ENCODE measurements around the gene RCSD1.

RCSD1 gene

GRCh38 chr1:167720965-167721616 lies 91.1 kb downstream of the RCSD1 start:
- Mint-ChIP-seq H3K4me3 (peak overlapping the region; percentile 90), H3K9me3 (no peaks in the 10 kb centered on the region), H3K27ac (ENCODE audit: low read depth) (peak overlapping the region; percentile 88), H3K36me3 (ENCODE audit: insufficient read depth) (peaks cover 13% of the 10 kb centered on the region), H3K27me3 (no peaks in the 10 kb centered on the region), H3K4me1 (peaks cover 31% of the 10 kb centered on the region)
- no peak for ATAC-seq (replicated peaks; ENCODE audit: extremely low read depth, poor library complexity, severe bottlenecking)
- no peak for DNase-seq (ENCODE audit: low spot score in 2 of 2)

GRCh38 chr1:167721617-167722151 lies 91.7 kb downstream of the RCSD1 start, which contains the start of gene MPZL1:
Gene MPZL1, plus strand, starts transcription at chr1:167721982. Its CDS starts 170 bp downstream, at chr1:167722152.
- peaks cover 30% of the 10 kb centered on the region for H3K4me1 Mint-ChIP-seq
- H3K27me3 Mint-ChIP-seq, result no peaks in the 10 kb centered on the region
- ATAC-seq (replicated peaks; ENCODE audit: extremely low read depth, poor library complexity, severe bottlenecking), result peak; percentile 95

GRCh38 chr1:167722152-167722869 lies 92.3 kb downstream of the RCSD1 start:
- Mint-ChIP-seq H3K27me3 (no peaks in the 10 kb centered on the region), H3K9me3 (no peaks in the 10 kb centered on the region), H3K36me3 (ENCODE audit: insufficient read depth) (peaks cover 6% of the 10 kb centered on the region), H3K4me1 (peaks cover 30% of the 10 kb centered on the region), H3K27ac (ENCODE audit: low read depth) (peak overlapping the region; percentile 88), H3K4me3 (peak overlapping the region; percentile 90)
- DNase-seq (ENCODE audit: low spot score in 2 of 2) (no peak), ATAC-seq (replicated peaks; ENCODE audit: extremely low read depth, poor library complexity, severe bottlenecking) (peak; percentile 37)

More at GRCh38 chr1:167721617-167722151, 91.7 kb downstream of the RCSD1 start, which contains the start of gene MPZL1:
- H3K36me3 Mint-ChIP-seq (ENCODE audit: insufficient read depth), result peaks cover 9% of the 10 kb centered on the region
- H3K27ac Mint-ChIP-seq (ENCODE audit: low read depth), result peak within 1 kb of the TSS; percentile 88
- H3K9me3 Mint-ChIP-seq, result no peaks in the 10 kb centered on the region
- DNase-seq (ENCODE audit: low spot score in 2 of 2), result peak; percentile 81 to 88
- H3K4me3 Mint-ChIP-seq, result peak within 1 kb of the TSS; percentile 90

GRCh38 chr1:167722870-167723251 lies 92.8 kb downstream of the RCSD1 start:
- no peaks in the 10 kb centered on the region for H3K27me3 Mint-ChIP-seq
- H3K27ac Mint-ChIP-seq (ENCODE audit: low read depth), result no peak overlapping the region
- DNase-seq (ENCODE audit: low spot score in 2 of 2), result no peak
- ATAC-seq (replicated peaks; ENCODE audit: extremely low read depth, poor library complexity, severe bottlenecking), result no peak
- H3K9me3 Mint-ChIP-seq, result no peaks in the 10 kb centered on the region
- H3K4me1 Mint-ChIP-seq, result peaks cover 30% of the 10 kb centered on the region
- H3K4me3 Mint-ChIP-seq, result peak overlapping the region; percentile 90
- peaks cover 6% of the 10 kb centered on the region for H3K36me3 Mint-ChIP-seq (ENCODE audit: insufficient read depth)

GRCh38 chr1:167723707-167724323 lies 93.8 kb downstream of the RCSD1 start:
- H3K9me3 Mint-ChIP-seq, result no peaks in the 10 kb centered on the region
- no peak overlapping the region for H3K27ac Mint-ChIP-seq (ENCODE audit: low read depth)
- ATAC-seq (replicated peaks; ENCODE audit: extremely low read depth, poor library complexity, severe bottlenecking) (no peak), DNase-seq (ENCODE audit: low spot score in 2 of 2) (no peak)
- H3K4me1 Mint-ChIP-seq, result peaks cover 30% of the 10 kb centered on the region
- peaks cover 4% of the 10 kb centered on the region for H3K36me3 Mint-ChIP-seq (ENCODE audit: insufficient read depth)
- H3K27me3 Mint-ChIP-seq, result no peaks in the 10 kb centered on the region
- H3K4me3 Mint-ChIP-seq, result peak overlapping the region; percentile 90

- H3K4me3 Mint-ChIP-seq, result no peak overlapping the region
- H3K9me3 Mint-ChIP-seq, result no peaks in the 10 kb centered on the region
- H3K4me1 Mint-ChIP-seq, result peaks cover 21% of the 10 kb centered on the region
- ATAC-seq (replicated peaks; ENCODE audit: extremely low read depth, poor library complexity, severe bottlenecking) (no peak), DNase-seq (ENCODE audit: low spot score in 2 of 2) (no peak)
- H3K27me3 Mint-ChIP-seq, result no peaks in the 10 kb centered on the region
- H3K36me3 Mint-ChIP-seq (ENCODE audit: insufficient read depth), result peaks cover 6% of the 10 kb centered on the region
- no peak overlapping the region for H3K27ac Mint-ChIP-seq (ENCODE audit: low read depth)
Observed at GRCh38 chr1:167726008-167726407, 96.0 kb downstream of the RCSD1 start.

- ATAC-seq (replicated peaks; ENCODE audit: extremely low read depth, poor library complexity, severe bottlenecking), result no peak
- Mint-ChIP-seq H3K4me1 (peaks cover 8% of the 10 kb centered on the region), H3K9me3 (no peaks in the 10 kb centered on the region), H3K27ac (ENCODE audit: low read depth) (no peak overlapping the region), H3K27me3 (no peaks in the 10 kb centered on the region), H3K4me3 (no peak overlapping the region), H3K36me3 (ENCODE audit: insufficient read depth) (peaks cover 2% of the 10 kb centered on the region)
- DNase-seq (ENCODE audit: low spot score in 2 of 2), result no peak
Observed at GRCh38 chr1:167728818-167729410, 98.9 kb downstream of the RCSD1 start.

GRCh38 chr1:167734227-167734626 lies 104.2 kb downstream of the RCSD1 start:
- Mint-ChIP-seq H3K27ac (ENCODE audit: low read depth) (no peak overlapping the region), H3K4me3 (no peak overlapping the region), H3K9me3 (no peaks in the 10 kb centered on the region), H3K27me3 (no peaks in the 10 kb centered on the region), H3K36me3 (ENCODE audit: insufficient read depth) (peaks cover 2% of the 10 kb centered on the region), H3K4me1 (no peaks in the 10 kb centered on the region)
- DNase-seq (ENCODE audit: low spot score in 2 of 2), result no peak
- ATAC-seq (replicated peaks; ENCODE audit: extremely low read depth, poor library complexity, severe bottlenecking), result no peak

GRCh38 chr1:167734841-167735240 lies 104.8 kb downstream of the RCSD1 start:
- no peaks in the 10 kb centered on the region for H3K4me1 Mint-ChIP-seq
- no peak overlapping the region for H3K4me3 Mint-ChIP-seq
- no peak overlapping the region for H3K27ac Mint-ChIP-seq (ENCODE audit: low read depth)
- ATAC-seq (replicated peaks; ENCODE audit: extremely low read depth, poor library complexity, severe bottlenecking) (no peak), DNase-seq (ENCODE audit: low spot score in 2 of 2) (no peak)
- H3K36me3 Mint-ChIP-seq (ENCODE audit: insufficient read depth), result no peaks in the 10 kb centered on the region
- H3K27me3 Mint-ChIP-seq, result no peaks in the 10 kb centered on the region
- no peaks in the 10 kb centered on the region for H3K9me3 Mint-ChIP-seq

GRCh38 chr1:167737169-167737568 lies 107.1 kb downstream of the RCSD1 start:
- Mint-ChIP-seq H3K4me1 (no peaks in the 10 kb centered on the region), H3K9me3 (no peaks in the 10 kb centered on the region), H3K4me3 (no peak overlapping the region), H3K27me3 (no peaks in the 10 kb centered on the region), H3K36me3 (ENCODE audit: insufficient read depth) (no peaks in the 10 kb centered on the region), H3K27ac (ENCODE audit: low read depth) (no peak overlapping the region)
- DNase-seq (ENCODE audit: low spot score in 2 of 2) (no peak), ATAC-seq (replicated peaks; ENCODE audit: extremely low read depth, poor library complexity, severe bottlenecking) (no peak)

GRCh38 chr1:167738158-167738557 lies 108.1 kb downstream of the RCSD1 start:
- Mint-ChIP-seq H3K4me3 (no peak overlapping the region), H3K27me3 (no peaks in the 10 kb centered on the region), H3K27ac (ENCODE audit: low read depth) (no peak overlapping the region), H3K4me1 (no peaks in the 10 kb centered on the region), H3K36me3 (ENCODE audit: insufficient read depth) (no peaks in the 10 kb centered on the region), H3K9me3 (no peaks in the 10 kb centered on the region)
- DNase-seq (ENCODE audit: low spot score in 2 of 2), result no peak
- ATAC-seq (replicated peaks; ENCODE audit: extremely low read depth, poor library complexity, severe bottlenecking), result no peak

GRCh38 chr1:167739752-167740151 lies 109.7 kb downstream of the RCSD1 start:
- no peak for DNase-seq (ENCODE audit: low spot score in 2 of 2)
- Mint-ChIP-seq H3K27ac (ENCODE audit: low read depth) (no peak overlapping the region), H3K4me3 (no peak overlapping the region)

More at GRCh38 chr1:167739752-167740151, 109.7 kb downstream of the RCSD1 start:
- Mint-ChIP-seq H3K36me3 (ENCODE audit: insufficient read depth) (no peaks in the 10 kb centered on the region), H3K9me3 (no peaks in the 10 kb centered on the region), H3K4me1 (no peaks in the 10 kb centered on the region), H3K27me3 (no peaks in the 10 kb centered on the region)
- no peak for ATAC-seq (replicated peaks; ENCODE audit: extremely low read depth, poor library complexity, severe bottlenecking)

All from central memory CD8-positive, alpha-beta T cell (primary cell).